Bronchial epithelial cell (primary cell): ENCODE measurements around the gene TTLL11. TPM values are rescaled to one million over a fixed set of nuclear protein-coding genes. Genes with fewer than 3 reads are reported as not detected.

Experiments
- DNase-seq: peaks from one replicate; pipeline ENCODE4 v3.0.0-alpha.2; 2010; ENCODE audit warnings: low read depth
- FAIRE-seq: peaks from 2 replicates; lab custom pipeline; 2011; peaks lifted over from hg19 to GRCh38; lab: Jason Lieb, UNC
- H3K27me3 ChIP-seq: 2 replicates; pipeline ENCODE4 v1.5.1; 2011; ENCODE audit warnings: low read length; ENCODE audit not compliant: control insufficient read depth, insufficient read depth
- H3K36me3 ChIP-seq: 2 replicates; pipeline ENCODE4 v1.5.1; 2011; ENCODE audit warnings: low read length; ENCODE audit not compliant: control insufficient read depth, insufficient read depth
- H3K4me3 ChIP-seq: 2 replicates; pipeline ENCODE4 v1.5.1; 2011; ENCODE audit warnings: mild to moderate bottlenecking, low read depth, low read length, control low read depth
- total RNA-seq: library from RNA; depleted of rRNA; stranded (reverse); fragments of >200 nt; gene quantifications from 2 replicates; pipeline ENCODE4 v1.2.1, GENCODE V29; 2014
- TF ChIP-seq, protein P1 (sequence below): IDR thresholded peaks from 2 replicates; pipeline ENCODE4 v1.5.1; 2011; ENCODE audit warnings: mild to moderate bottlenecking, moderate library complexity, low read length, control low read depth, inconsistent platforms; ENCODE audit not compliant: insufficient read depth, severe bottlenecking

Gene TTLL11
- total RNA-seq, 1 donor from 2014 or later = 1.8 TPM

DNA sequence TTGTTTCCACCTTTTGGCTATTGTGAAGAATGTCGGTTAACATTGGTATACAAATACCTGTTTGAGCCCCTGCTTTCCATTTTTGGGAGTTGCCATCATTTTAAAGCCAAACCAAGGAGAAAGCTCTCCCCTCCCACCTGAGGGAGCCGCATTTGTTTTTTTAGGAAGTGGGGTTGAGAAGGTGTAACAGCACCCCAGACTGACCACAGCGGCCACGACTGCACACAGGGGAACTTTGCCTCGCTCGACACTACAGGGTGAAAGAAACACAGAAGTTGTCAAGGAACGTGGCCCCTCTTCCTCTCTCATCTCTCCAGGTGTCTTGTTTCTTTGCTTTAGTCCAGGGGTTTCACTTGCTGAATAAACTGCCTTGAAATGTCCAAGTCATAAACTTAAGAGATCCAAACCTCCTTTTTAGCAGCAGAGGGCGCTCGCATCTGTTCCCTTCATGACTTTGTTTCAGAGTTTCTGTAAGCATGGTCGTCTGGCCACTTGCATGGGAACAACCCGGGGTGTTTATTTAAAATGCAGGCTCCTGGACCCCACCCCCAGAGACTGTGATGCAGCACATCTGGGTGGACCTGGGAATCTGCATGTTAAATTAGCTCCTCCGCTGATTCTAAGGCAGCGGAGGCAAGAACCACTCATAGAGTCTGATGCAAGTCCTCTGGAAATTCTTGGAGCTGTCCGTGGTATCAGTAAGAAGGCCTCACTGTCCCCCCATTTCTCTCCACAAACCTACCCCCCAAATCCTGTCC is 2.1 kb upstream of the TTLL11 start:
- Histone ChIP-seq H3K36me3 (no peaks in the 10 kb centered on the region), H3K4me3 (no peak overlapping the region), H3K27me3 (no peaks in the 10 kb centered on the region)
- FAIRE-seq (no peak), DNase-seq (peak; percentile 55)
- TF ChIP-seq, protein P1, sequence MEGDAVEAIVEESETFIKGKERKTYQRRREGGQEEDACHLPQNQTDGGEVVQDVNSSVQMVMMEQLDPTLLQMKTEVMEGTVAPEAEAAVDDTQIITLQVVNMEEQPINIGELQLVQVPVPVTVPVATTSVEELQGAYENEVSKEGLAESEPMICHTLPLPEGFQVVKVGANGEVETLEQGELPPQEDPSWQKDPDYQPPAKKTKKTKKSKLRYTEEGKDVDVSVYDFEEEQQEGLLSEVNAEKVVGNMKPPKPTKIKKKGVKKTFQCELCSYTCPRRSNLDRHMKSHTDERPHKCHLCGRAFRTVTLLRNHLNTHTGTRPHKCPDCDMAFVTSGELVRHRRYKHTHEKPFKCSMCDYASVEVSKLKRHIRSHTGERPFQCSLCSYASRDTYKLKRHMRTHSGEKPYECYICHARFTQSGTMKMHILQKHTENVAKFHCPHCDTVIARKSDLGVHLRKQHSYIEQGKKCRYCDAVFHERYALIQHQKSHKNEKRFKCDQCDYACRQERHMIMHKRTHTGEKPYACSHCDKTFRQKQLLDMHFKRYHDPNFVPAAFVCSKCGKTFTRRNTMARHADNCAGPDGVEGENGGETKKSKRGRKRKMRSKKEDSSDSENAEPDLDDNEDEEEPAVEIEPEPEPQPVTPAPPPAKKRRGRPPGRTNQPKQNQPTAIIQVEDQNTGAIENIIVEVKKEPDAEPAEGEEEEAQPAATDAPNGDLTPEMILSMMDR = peak; percentile 77

DNA sequence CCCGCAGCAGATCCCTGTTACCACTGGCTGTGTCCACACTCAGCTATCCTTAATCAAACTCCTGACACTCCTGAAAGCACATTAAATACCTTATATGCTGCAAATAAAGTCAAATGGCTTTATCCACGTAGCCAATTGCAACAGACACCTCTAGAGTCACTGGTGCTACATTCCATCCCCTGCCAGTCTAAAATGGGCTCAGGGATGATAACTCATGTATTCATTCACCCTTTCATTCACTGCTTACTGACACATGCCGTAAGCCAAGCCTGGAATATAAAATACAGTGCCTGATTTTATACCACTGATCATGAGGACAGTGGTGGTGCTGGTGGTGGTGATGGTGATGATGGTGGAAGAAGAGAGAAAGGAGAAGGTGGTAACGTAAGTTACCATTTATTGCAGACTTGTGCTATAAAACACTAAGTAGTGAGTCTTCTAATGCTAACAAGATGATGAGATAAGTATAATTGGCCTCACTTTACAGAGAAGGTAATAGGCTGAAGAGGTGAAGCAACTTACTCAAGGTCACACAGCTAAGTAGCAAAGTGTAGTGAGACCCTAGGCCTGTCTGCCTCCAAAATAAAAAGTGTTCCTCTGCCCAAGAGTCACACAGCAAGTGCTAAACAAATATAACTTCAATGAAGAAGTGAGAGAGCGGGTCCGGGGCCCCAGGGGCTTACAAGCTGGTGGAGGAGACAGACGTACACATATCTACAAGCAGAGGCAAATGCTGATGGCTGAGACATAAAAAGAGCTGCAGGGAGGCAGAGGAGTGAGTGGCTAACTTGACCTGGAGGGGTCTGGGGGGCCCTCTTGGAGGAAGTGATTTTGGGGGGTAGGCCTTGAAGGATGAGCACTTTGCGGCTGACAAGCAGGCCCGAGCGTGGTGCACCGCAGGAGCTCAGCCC is 1.2 kb downstream of the TTLL11 start:
- FAIRE-seq (no peak), DNase-seq (no peak)
- peak overlapping the region; percentile 78 for H3K4me3 ChIP-seq
- no peaks in the 10 kb centered on the region for H3K27me3 ChIP-seq
- TF ChIP-seq, protein P1 = no peak
- H3K36me3 ChIP-seq = no peaks in the 10 kb centered on the region

DNA sequence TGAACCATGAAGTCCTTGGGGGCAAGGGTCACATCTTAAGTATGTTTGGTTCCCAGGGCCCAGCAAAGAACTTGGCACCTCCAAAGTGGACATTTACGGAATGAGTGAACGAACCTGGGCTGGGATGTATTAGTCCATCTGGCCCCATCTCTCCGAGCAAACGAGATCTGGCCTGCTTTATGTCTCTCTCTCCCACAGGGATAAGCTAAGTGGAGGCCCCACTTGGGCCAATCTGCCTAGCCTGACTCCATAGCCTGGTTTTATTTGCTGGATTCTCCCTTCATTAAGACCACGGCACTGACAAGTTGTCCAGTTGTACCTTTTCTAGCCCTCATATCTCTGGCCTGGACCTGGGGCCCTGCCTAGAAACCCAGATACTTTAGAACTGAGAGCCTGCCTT is 2.1 kb downstream of the TTLL11 start:
- Histone ChIP-seq H3K27me3 (no peaks in the 10 kb centered on the region), H3K4me3 (no peak overlapping the region), H3K36me3 (no peaks in the 10 kb centered on the region)
- no peak for FAIRE-seq
- no peak for DNase-seq
- TF ChIP-seq, protein P1 = no peak

DNA sequence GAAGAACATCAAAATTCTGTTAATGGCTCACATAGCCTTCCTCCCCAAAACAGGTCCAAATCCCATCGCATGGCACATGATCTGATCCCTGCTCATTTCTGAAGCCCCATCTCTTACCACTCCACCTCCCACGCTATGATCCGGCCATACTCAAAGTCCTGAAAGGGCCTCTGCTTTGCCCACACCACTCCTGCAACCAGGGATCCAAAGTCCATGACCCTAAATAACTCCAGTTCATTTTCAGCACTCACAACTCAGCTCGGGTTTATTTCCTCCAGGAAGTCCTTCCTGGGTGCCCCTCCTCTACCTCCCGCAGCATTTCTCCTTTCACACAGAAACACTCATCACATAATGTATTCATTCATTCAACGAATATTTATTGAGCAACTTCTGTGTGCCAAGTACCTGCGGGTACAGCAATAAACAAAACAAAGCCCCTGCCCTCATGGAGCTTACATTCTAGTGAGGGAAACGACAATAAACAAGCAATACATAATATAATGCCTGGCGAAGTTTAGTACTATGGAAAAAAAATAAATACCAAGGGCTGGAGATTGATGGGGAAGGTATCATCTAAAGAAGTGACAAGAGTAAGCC is 2.7 kb downstream of the TTLL11 start:
- no peaks in the 10 kb centered on the region for H3K36me3 ChIP-seq
- no peak for FAIRE-seq
- no peaks in the 10 kb centered on the region for H3K27me3 ChIP-seq
- no peak overlapping the region for H3K4me3 ChIP-seq
- no peak for DNase-seq
- TF ChIP-seq, protein P1 = no peak

DNA sequence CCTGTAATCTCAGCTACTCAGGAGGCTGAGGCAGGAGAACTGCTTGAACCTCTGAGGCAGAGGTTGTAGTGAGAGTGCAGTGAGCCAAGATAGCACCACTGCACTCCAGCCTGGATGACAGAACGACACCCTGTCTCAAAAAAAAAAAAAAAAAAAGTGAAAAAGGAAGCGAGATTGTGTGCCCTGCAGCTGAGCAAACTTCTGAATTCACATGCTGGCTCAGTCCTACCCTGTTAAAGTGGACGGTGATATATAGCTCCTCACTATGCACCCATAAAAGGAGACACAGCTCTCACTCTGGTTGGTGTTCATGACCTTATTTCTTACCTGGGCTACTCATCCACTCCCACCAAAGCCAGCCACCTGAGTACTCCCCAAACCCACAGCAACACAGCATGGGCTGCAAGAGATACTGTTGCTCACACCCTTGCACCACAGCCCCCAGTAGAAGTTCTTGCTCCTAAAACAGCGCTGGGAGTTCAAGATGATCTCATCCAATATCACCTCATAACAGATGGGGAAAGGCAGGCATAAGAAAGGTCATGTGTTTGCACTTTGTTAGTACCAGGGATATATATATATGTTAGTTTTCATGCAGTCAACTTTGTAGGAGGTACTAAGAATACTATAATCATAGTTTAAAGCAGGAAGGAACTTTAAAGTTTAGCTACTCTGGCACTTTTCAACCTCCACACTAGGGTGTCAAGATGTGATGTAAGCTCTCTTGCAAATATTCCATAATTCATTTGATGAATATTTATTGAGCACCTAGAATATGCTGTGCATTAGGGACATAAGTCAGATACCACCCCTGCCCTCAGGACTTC is 4.0 kb downstream of the TTLL11 start:
- no peaks in the 10 kb centered on the region for H3K27me3 ChIP-seq
- H3K36me3 ChIP-seq = no peaks in the 10 kb centered on the region
- H3K4me3 ChIP-seq = no peak overlapping the region
- FAIRE-seq = no peak
- DNase-seq = no peak
- TF ChIP-seq, protein P1 = no peak
